ENCODE results near the gene BBX.

Gene BBX

DNA sequence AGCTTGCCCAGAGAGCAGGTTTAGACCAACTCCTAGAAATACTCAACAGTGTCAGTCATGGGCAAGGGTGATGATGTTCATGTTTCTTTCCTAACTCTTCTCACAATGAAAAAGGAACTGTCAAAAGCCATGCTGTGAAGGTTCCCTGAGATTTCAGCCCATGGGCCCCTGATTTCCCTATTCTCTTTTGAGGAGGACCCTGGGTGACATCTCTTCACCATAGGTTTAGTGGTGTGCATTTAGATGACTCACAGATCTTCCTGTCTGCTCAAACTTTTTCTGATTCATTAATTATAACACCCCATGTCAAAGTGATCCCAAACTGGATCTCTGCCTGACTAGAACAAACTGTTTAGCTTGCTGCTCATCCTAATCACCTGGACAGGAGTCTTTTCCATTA lies 108.0 kb downstream of the BBX start:
- TF ChIP-seq, protein P1, sequence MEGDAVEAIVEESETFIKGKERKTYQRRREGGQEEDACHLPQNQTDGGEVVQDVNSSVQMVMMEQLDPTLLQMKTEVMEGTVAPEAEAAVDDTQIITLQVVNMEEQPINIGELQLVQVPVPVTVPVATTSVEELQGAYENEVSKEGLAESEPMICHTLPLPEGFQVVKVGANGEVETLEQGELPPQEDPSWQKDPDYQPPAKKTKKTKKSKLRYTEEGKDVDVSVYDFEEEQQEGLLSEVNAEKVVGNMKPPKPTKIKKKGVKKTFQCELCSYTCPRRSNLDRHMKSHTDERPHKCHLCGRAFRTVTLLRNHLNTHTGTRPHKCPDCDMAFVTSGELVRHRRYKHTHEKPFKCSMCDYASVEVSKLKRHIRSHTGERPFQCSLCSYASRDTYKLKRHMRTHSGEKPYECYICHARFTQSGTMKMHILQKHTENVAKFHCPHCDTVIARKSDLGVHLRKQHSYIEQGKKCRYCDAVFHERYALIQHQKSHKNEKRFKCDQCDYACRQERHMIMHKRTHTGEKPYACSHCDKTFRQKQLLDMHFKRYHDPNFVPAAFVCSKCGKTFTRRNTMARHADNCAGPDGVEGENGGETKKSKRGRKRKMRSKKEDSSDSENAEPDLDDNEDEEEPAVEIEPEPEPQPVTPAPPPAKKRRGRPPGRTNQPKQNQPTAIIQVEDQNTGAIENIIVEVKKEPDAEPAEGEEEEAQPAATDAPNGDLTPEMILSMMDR (IDR thresholded peaks at IDR 0.05; ENCODE audit: insufficient read depth, low read depth, low read length, missing control alignments), result no peak
- no peak for DNase-seq (ENCODE audit: low read depth)
- no peak overlapping the region for H3K4me3 ChIP-seq (ENCODE audit: low read depth, low read length)

- TF ChIP-seq, protein P1 (IDR thresholded peaks at IDR 0.05; ENCODE audit: insufficient read depth, low read depth, low read length, missing control alignments), result no peak
- no peak overlapping the region for H3K4me3 ChIP-seq (ENCODE audit: low read depth, low read length)
- no peak for DNase-seq (ENCODE audit: low read depth)
Measured at GRCh38 chr3:107632576-107632975, 109.8 kb downstream of the BBX start.

GRCh38 chr3:107633327-107634098 lies 110.8 kb downstream of the BBX start:
- peak overlapping the region; percentile 20; the same call in 1 of the 2 replicates for H3K4me3 ChIP-seq (ENCODE audit: low read depth, low read length)

DNA sequence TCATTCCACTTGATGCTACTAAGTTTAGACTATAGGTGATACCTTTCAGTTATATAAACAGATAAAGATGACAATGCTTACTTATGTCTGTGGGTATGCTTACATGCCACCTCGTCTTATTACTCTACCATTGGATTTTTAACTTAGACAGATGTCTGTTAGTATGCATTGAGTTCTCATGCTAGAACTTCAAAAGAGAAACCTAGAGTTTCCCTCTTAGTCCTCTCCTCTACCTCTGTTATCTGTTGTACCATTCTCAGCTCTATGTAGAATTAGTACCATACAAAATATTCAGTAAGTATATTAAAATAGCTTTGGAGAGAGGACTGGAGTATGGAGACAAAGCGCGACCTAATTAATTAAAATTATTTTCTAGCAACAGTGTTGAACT lies 111.3 kb downstream of the BBX start:
- no peak overlapping the region for H3K4me3 ChIP-seq (ENCODE audit: low read depth, low read length)
- no peak for DNase-seq (ENCODE audit: low read depth)
- TF ChIP-seq, protein P1 (IDR thresholded peaks at IDR 0.05; ENCODE audit: insufficient read depth, low read depth, low read length, missing control alignments), result no peak

More at GRCh38 chr3:107633327-107634098, 110.8 kb downstream of the BBX start:
- TF ChIP-seq, protein P1 (IDR thresholded peaks at IDR 0.05; ENCODE audit: insufficient read depth, low read depth, low read length, missing control alignments), result no peak
- DNase-seq (ENCODE audit: low read depth), result peak; percentile 71

GRCh38 chr3:107637416-107638183 lies 114.8 kb downstream of the BBX start:
- no peak overlapping the region for H3K4me3 ChIP-seq (ENCODE audit: low read depth, low read length)
- no peak for DNase-seq (ENCODE audit: low read depth)
- TF ChIP-seq, protein P1 (IDR thresholded peaks at IDR 0.05; ENCODE audit: insufficient read depth, low read depth, low read length, missing control alignments), result no peak

- DNase-seq (ENCODE audit: low read depth), result peak; percentile 20
- TF ChIP-seq, protein P1 (IDR thresholded peaks at IDR 0.05; ENCODE audit: insufficient read depth, low read depth, low read length, missing control alignments), result no peak
- H3K4me3 ChIP-seq (ENCODE audit: low read depth, low read length), result no peak overlapping the region
Measured at GRCh38 chr3:107641572-107642307, 119.0 kb downstream of the BBX start.

All from GM12865 (cell line).